Mucosa of stomach (tissue), 1 donor: ENCODE measurements around the gene ZNF205.
A peak's percentile ranks its signal among the peaks of the same experiment; 100 is the strongest.
"Not testable (repeated sequence)": the region's sequence is repeated elsewhere in the genome, so short reads cannot be mapped to it uniquely, and the experiment has no call there.

Experiments used
- H3K27me3 ChIP-seq: one replicate; pipeline ENCODE4 v1.7.0; 2013; ENCODE audit warnings: mild to moderate bottlenecking, low read length; ENCODE audit not compliant: control insufficient read depth, insufficient read depth
- H3K36me3 ChIP-seq: one replicate; pipeline ENCODE4 v1.7.0; 2013; ENCODE audit warnings: low read length; ENCODE audit not compliant: control insufficient read depth, insufficient read depth
- H3K4me1 ChIP-seq: one replicate; pipeline ENCODE4 v1.7.0; 2013; ENCODE audit warnings: mild to moderate bottlenecking, low read length; ENCODE audit not compliant: control insufficient read depth, insufficient read depth
- H3K4me3 ChIP-seq: one replicate; pipeline ENCODE4 v1.7.0; 2013; ENCODE audit warnings: low read length
- H3K9ac ChIP-seq: one replicate; pipeline ENCODE4 v1.7.0; 2013; ENCODE audit warnings: mild to moderate bottlenecking, low read length, moderate library complexity
- H3K9me3 ChIP-seq: one replicate; pipeline ENCODE4 v1.7.0; 2013; ENCODE audit warnings: mild to moderate bottlenecking, low read length, moderate library complexity; ENCODE audit not compliant: control insufficient read depth
- donor health status: Pancreatic carcinoma.

ZNF205 gene

GRCh38 chr16:3131755-3132377, 19.5 kb downstream of the ZNF205 start:
- H3K27me3 ChIP-seq = no peaks in the 10 kb centered on the region
- no peaks in the 10 kb centered on the region for H3K36me3 ChIP-seq
- peaks cover 26% of the 10 kb centered on the region for H3K4me1 ChIP-seq
- no peak overlapping the region for H3K9ac ChIP-seq
- H3K4me3 ChIP-seq = no peak overlapping the region
- no peaks in the 10 kb centered on the region for H3K9me3 ChIP-seq

- Histone ChIP-seq H3K4me1 (peaks cover 18% of the 10 kb centered on the region), H3K36me3 (no peaks in the 10 kb centered on the region)
Observed at GRCh38 chr16:3133844-3134243, 21.5 kb downstream of the ZNF205 start.

DNA sequence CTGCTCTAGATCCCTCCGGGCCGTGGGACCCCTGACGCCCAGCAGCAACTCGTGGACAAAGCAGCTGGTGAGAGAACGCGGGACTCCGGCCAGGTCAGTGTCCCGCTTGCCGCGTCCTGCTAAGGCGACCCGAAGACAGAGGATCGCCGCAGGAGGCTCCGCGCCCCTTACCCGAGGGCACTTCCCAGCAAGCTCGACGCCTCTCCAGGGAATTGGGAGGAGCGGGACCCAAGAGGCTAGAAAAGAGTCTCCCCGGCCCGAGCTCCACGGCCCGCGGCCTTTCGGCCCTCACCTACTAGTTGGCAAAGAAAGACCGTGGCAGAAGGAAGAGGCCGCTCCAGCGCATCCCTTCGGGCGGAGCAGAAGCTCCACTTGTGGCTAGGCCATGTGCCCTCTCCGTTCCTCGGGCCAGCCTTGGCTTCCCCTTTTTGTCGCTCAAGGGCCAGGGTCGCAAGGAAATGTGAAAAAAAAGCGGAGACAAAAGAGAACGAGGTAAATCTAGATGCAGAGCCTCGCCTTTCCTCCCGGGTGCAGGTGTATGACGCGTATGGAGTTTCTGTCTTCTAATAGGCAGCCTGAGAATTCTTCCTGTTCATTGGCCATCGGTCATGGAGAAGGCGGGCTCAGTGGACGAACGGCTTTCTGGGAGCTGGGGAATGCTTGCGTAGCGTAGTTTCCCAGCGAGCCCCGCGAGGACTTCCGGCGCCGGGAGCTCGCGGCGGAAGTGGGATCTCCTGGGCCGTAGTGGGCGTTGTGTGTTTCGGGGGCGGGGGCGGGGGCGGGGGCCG, 22.1 kb downstream of the ZNF205 start, which contains the start of gene ZNF213:
Gene ZNF213, plus strand, starts transcription at position 692 of the 788 bp plus-strand sequence. CDS start 2,252 bp downstream, outside the sequence.
- Histone ChIP-seq H3K27me3 (no peaks in the 10 kb centered on the region), H3K4me3 (peak within 1 kb of the TSS; percentile 81), H3K4me1 (peaks cover 14% of the 10 kb centered on the region), H3K9me3 (no peaks in the 10 kb centered on the region), H3K36me3 (no peaks in the 10 kb centered on the region), H3K9ac (peak within 1 kb of the TSS; percentile 97)

More at GRCh38 chr16:3133844-3134243, 21.5 kb downstream of the ZNF205 start:
- peak overlapping the region; percentile 97 for H3K9ac ChIP-seq
- no peaks in the 10 kb centered on the region for H3K9me3 ChIP-seq
- peak overlapping the region; percentile 81 for H3K4me3 ChIP-seq
- no peaks in the 10 kb centered on the region for H3K27me3 ChIP-seq

- H3K4me3 ChIP-seq = peak overlapping the region; percentile 66
- H3K9ac ChIP-seq = peak overlapping the region; percentile 77
- peaks cover 9% of the 10 kb centered on the region for H3K4me1 ChIP-seq
- H3K9me3 ChIP-seq = no peaks in the 10 kb centered on the region
- H3K27me3 ChIP-seq = no peaks in the 10 kb centered on the region
- no peaks in the 10 kb centered on the region for H3K36me3 ChIP-seq
Observed at GRCh38 chr16:3135126-3135715, 22.8 kb downstream of the ZNF205 start.

DNA sequence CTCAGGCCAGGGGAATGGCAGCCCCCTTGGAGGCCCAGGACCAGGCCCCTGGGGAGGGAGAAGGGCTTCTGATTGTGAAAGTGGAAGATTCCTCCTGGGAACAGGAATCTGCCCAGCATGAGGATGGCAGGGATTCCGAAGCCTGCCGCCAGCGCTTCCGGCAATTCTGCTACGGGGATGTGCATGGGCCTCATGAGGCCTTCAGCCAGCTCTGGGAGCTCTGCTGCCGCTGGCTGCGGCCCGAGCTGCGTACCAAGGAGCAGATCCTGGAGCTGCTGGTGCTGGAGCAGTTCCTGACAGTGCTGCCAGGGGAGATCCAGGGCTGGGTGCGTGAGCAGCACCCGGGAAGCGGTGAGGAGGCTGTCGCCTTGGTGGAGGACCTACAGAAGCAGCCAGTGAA, 24.9 kb downstream of the ZNF205 start:
- no peaks in the 10 kb centered on the region for H3K36me3 ChIP-seq
- no peaks in the 10 kb centered on the region for H3K27me3 ChIP-seq
- H3K4me3 ChIP-seq = no peak overlapping the region
- H3K9ac ChIP-seq = no peak overlapping the region
- H3K4me1 ChIP-seq = peaks cover 9% of the 10 kb centered on the region
- H3K9me3 ChIP-seq = no peaks in the 10 kb centered on the region

DNA sequence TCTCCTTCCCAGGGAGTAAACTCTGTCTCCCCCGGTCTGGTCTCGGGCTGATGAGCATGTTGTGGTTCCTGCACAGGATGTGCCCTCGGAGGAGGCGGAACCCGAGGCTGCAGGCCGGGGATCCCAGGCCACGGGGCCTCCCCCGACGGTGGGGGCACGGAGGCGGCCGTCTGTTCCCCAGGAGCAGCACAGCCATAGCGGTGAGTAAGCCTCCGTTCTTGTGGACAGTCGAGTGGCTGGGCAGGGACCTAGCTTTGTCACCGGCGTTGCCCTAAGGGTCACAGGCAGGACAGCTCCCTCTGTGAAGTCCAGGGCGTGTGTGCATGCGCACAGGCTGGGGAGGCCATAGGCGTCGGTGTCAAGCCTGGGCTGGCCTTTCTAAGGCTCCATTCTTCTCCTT, 26.0 kb downstream of the ZNF205 start:
- Histone ChIP-seq H3K36me3 (no peaks in the 10 kb centered on the region), H3K4me3 (no peak overlapping the region), H3K27me3 (no peaks in the 10 kb centered on the region), H3K9me3 (no peaks in the 10 kb centered on the region), H3K4me1 (peaks cover 9% of the 10 kb centered on the region), H3K9ac (no peak overlapping the region)

DNA sequence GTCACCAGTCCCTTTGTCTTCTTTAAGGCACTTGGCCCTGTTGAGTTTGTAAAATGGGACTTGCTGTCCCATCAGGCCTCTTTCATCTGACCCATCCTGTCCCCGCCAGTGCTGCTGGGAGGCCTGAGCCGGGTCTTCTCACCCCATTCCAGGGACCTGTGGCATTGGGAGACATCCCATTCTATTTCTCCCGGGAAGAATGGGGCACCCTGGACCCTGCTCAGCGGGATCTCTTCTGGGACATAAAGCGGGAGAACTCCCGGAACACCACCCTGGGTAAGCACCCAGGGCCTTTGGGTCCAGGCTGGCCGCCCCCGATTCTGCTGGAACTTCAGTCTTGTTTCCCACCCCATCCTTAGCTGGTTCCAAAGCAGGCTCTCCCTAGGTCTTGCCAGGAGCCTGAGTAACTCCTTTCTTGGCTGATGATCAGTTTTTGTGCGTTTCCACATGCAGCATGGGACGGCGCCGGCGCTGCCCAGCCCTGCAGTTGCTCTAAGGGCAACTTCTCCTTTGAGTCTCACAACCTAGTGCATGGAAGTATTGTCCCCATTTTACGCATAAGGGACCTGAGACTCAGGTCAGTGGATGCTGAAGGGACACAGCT, 26.5 kb downstream of the ZNF205 start:
- no peak overlapping the region for H3K9ac ChIP-seq
- no peaks in the 10 kb centered on the region for H3K9me3 ChIP-seq
- peaks cover 5% of the 10 kb centered on the region for H3K4me1 ChIP-seq
- no peak overlapping the region for H3K4me3 ChIP-seq
- H3K27me3 ChIP-seq = no peaks in the 10 kb centered on the region
- H3K36me3 ChIP-seq = no peaks in the 10 kb centered on the region

- not testable (repeated sequence) for H3K9me3 ChIP-seq, H3K4me1 ChIP-seq, H3K36me3 ChIP-seq, H3K9ac ChIP-seq, H3K4me3 ChIP-seq, H3K27me3 ChIP-seq
Observed at GRCh38 chr16:3139561-3139960, 27.2 kb downstream of the ZNF205 start.

DNA sequence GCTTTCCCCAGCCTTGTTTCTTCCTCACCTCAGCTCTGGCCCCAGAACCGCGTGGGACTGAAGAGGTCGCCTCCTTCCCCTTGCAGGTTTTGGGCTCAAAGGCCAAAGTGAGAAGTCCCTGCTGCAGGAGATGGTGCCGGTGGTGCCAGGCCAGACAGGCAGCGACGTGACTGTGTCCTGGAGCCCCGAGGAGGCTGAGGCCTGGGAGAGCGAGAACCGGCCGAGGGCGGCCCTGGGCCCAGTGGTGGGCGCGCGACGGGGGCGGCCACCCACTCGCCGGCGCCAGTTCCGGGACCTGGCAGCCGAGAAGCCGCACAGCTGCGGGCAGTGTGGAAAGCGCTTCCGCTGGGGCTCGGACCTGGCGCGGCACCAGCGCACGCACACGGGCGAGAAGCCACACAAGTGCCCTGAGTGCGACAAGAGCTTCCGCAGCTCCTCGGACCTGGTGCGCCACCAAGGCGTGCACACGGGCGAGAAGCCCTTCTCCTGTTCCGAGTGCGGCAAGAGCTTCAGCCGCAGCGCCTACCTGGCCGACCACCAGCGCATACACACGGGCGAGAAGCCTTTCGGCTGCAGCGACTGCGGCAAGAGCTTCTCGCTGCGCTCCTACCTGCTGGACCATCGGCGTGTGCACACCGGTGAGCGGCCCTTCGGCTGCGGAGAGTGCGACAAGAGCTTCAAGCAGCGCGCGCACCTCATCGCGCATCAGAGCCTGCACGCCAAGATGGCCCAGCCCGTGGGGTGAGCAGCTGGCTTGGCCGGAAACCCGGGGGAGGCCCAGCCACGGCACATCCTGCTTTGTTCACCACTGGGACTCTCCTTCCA, 28.4 kb downstream of the ZNF205 start:
- H3K4me3 ChIP-seq = no peak overlapping the region
- H3K4me1 ChIP-seq = peaks cover 4% of the 10 kb centered on the region
- peaks cover 5% of the 10 kb centered on the region for H3K27me3 ChIP-seq
- no peak overlapping the region for H3K9ac ChIP-seq
- H3K9me3 ChIP-seq = no peaks in the 10 kb centered on the region
- no peaks in the 10 kb centered on the region for H3K36me3 ChIP-seq

GRCh38 chr16:3141781-3142311, 29.5 kb downstream of the ZNF205 start:
- H3K4me3 ChIP-seq = no peak overlapping the region
- no peaks in the 10 kb centered on the region for H3K36me3 ChIP-seq
- H3K27me3 ChIP-seq = peaks cover 5% of the 10 kb centered on the region
- H3K9ac ChIP-seq = no peak overlapping the region
- no peaks in the 10 kb centered on the region for H3K9me3 ChIP-seq
- no peaks in the 10 kb centered on the region for H3K4me1 ChIP-seq

- H3K9ac ChIP-seq = no peak overlapping the region
- H3K27me3 ChIP-seq = peaks cover 5% of the 10 kb centered on the region
- no peaks in the 10 kb centered on the region for H3K4me1 ChIP-seq
- no peaks in the 10 kb centered on the region for H3K36me3 ChIP-seq
- H3K9me3 ChIP-seq = no peaks in the 10 kb centered on the region
- H3K4me3 ChIP-seq = no peak overlapping the region
Observed at GRCh38 chr16:3142327-3142726, 29.9 kb downstream of the ZNF205 start.
